HEK293T (cell line): ENCODE measurements around the gene C7.
A peak's percentile ranks its signal among the peaks of the same experiment; 100 is the strongest.

ENCODE experiments used
- CTCF ChIA-PET: fragments of 350-600 bp; formaldehyde crosslinking; extraction: SDS; loops from one replicate; lab custom pipeline; 2021; ENCODE audit warnings: antibody characterized with exemption, inconsistent platforms; lab: Yijun Ruan, JAX
- POLR2A ChIA-PET: fragments of 350-600 bp; formaldehyde crosslinking; extraction: SDS; loops from one replicate; lab custom pipeline; 2020; ENCODE audit warnings: antibody characterized with exemption, inconsistent platforms; lab: Yijun Ruan, JAX
- DNase-seq: peaks from one replicate; pipeline ENCODE4 v3.0.0; 2012; ENCODE audit warnings: mixed read lengths; ENCODE audit errors: extremely low spot score
- ARNT ChIP-seq: fragments of 450-650 bp; IDR thresholded peaks from 2 replicates; pipeline ENCODE4 v1.6.1; 2017; ENCODE audit warnings: mild to moderate bottlenecking
- BHLHE40 ChIP-seq: fragments of 450-650 bp; IDR thresholded peaks from 2 replicates; pipeline ENCODE4 v1.6.1; 2016; ENCODE audit warnings: mild to moderate bottlenecking, moderate library complexity, borderline replicate concordance
- CTBP1 ChIP-seq: fragments of 450-650 bp; IDR thresholded peaks from 2 replicates; pipeline ENCODE4 v1.6.1; 2016; ENCODE audit warnings: borderline replicate concordance
- ELF4 ChIP-seq: fragments of 450-650 bp; IDR thresholded peaks from 2 replicates; pipeline ENCODE4 v1.6.1; 2017; ENCODE audit warnings: antibody characterized with exemption
- FOXA1 ChIP-seq: fragments of 450-650 bp; IDR thresholded peaks from 2 replicates; pipeline ENCODE4 v1.6.1; 2016; ENCODE audit warnings: mild to moderate bottlenecking
- FOXK2 ChIP-seq: fragments of 450-650 bp; IDR thresholded peaks from 2 replicates; pipeline ENCODE4 v1.6.1; 2016; ENCODE audit warnings: mild to moderate bottlenecking
- FOXM1 ChIP-seq: fragments of 450-650 bp; IDR thresholded peaks from 2 replicates; pipeline ENCODE4 v1.6.1; 2017; ENCODE audit warnings: mild to moderate bottlenecking, borderline replicate concordance
- HDGF ChIP-seq: fragments of 450-650 bp; IDR thresholded peaks from 2 replicates; pipeline ENCODE4 v1.6.1; 2017; ENCODE audit warnings: antibody characterized with exemption, borderline replicate concordance
- L3MBTL2 ChIP-seq: fragments of 450-650 bp; conservative IDR thresholded peaks from 2 replicates; pipeline ENCODE4 v1.6.1; 2016; ENCODE audit warnings: mild to moderate bottlenecking
- LEF1 ChIP-seq: fragments of 450-650 bp; IDR thresholded peaks from 2 replicates; pipeline ENCODE4 v1.6.1; 2017; ENCODE audit warnings: mild to moderate bottlenecking, borderline replicate concordance
- NFRKB ChIP-seq: fragments of 450-650 bp; IDR thresholded peaks from 2 replicates; pipeline ENCODE4 v1.6.1; 2016; ENCODE audit warnings: mild to moderate bottlenecking, moderate library complexity
- PKNOX1 ChIP-seq: fragments of 450-650 bp; IDR thresholded peaks from 2 replicates; pipeline ENCODE4 v1.6.1; 2016
- SP1 ChIP-seq: fragments of 450-650 bp; IDR thresholded peaks from 2 replicates; pipeline ENCODE4 v1.6.1; 2017
- SUZ12 ChIP-seq: fragments of 450-650 bp; IDR thresholded peaks from 2 replicates; pipeline ENCODE4 v1.6.1; 2016; ENCODE audit warnings: mild to moderate bottlenecking
- TARDBP ChIP-seq: fragments of 450-650 bp; IDR thresholded peaks from 2 replicates; pipeline ENCODE4 v1.6.1; 2016
- ZNF384 ChIP-seq: fragments of 450-650 bp; IDR thresholded peaks from 2 replicates; pipeline ENCODE4 v1.6.1; 2016

C7 gene

GRCh38 chr5:40904205-40904993 lies 4.9 kb upstream of the C7 start:
- peak; percentile 63 for DNase-seq
- POLR2A ChIA-PET: no interaction called here
- CTCF ChIA-PET: interaction anchor here (0.5 to 2.2 kb wide), 9 partner anchors 9 to 939 kb away, joined by 3 to 6 read pairs (median 3); no protein-coding TSS in a partner anchor
- TF ChIP-seq SP1: no peak

GRCh38 chr5:40904994-40905306 lies 4.3 kb upstream of the C7 start:
- DNase-seq: no peak
- ChIA-PET CTCF (interaction anchor here (0.7 to 2.2 kb wide), 5 partner anchors 9 to 929 kb away, joined by 3 to 6 read pairs (median 3); no protein-coding TSS in a partner anchor), POLR2A (no interaction called here)
- TF ChIP-seq L3MBTL2 (no peak), TARDBP (no peak), ELF4 (no peak), PKNOX1 (no peak), ARNT (no peak), HDGF (no peak), SUZ12 (no peak), FOXA1 (no peak), CTBP1 (no peak), ZNF384 (no peak), NFRKB (no peak), FOXK2 (no peak), SP1 (no peak), BHLHE40 (no peak)

GRCh38 chr5:40906351-40906751 lies 2.9 kb upstream of the C7 start:
- POLR2A ChIA-PET: no interaction called here
- no peak for TF ChIP-seq BHLHE40
- no peak for TF ChIP-seq HDGF
- TF ChIP-seq FOXM1: no peak
- TF ChIP-seq CTBP1: no peak
- no peak for TF ChIP-seq ARNT
- TF ChIP-seq PKNOX1: no peak
- TF ChIP-seq NFRKB: no peak
- no peak for TF ChIP-seq LEF1
- TF ChIP-seq TARDBP: no peak
- no peak for TF ChIP-seq SUZ12
- no peak for TF ChIP-seq FOXK2
- TF ChIP-seq SP1: no peak
- no peak for TF ChIP-seq ZNF384
- no peak for TF ChIP-seq ELF4
- no peak for TF ChIP-seq FOXA1
- TF ChIP-seq L3MBTL2: no peak
- CTCF ChIA-PET: no interaction called here
- DNase-seq: no peak

GRCh38 chr5:40909723-40910122 lies 426 bp downstream of the C7 start:
- no peak for TF ChIP-seq SUZ12
- no peak for TF ChIP-seq FOXA1
- TF ChIP-seq BHLHE40: no peak
- no peak for TF ChIP-seq PKNOX1
- TF ChIP-seq L3MBTL2: no peak
- ChIA-PET CTCF (no interaction called here), POLR2A (no interaction called here)
- DNase-seq: no peak

GRCh38 chr5:40911266-40911665 lies 2.0 kb downstream of the C7 start:
- DNase-seq: no peak
- POLR2A ChIA-PET: no interaction called here
- TF ChIP-seq SP1 (no peak), PKNOX1 (no peak), NFRKB (no peak), FOXK2 (no peak), CTBP1 (no peak), HDGF (no peak), LEF1 (no peak), SUZ12 (no peak), BHLHE40 (no peak), L3MBTL2 (no peak), ELF4 (no peak), FOXM1 (no peak), ZNF384 (no peak), TARDBP (no peak), ARNT (no peak), FOXA1 (no peak)
- CTCF ChIA-PET: no interaction called here

GRCh38 chr5:40914835-40915234 lies 5.5 kb downstream of the C7 start:
- DNase-seq: no peak
- TF ChIP-seq FOXK2 (no peak), LEF1 (no peak), ZNF384 (no peak), SP1 (no peak), FOXA1 (no peak), HDGF (no peak), NFRKB (no peak)
- CTCF ChIA-PET: no interaction called here
- POLR2A ChIA-PET: no interaction called here
